Measurements from ENCODE around the gene SLC30A1.

DNA sequence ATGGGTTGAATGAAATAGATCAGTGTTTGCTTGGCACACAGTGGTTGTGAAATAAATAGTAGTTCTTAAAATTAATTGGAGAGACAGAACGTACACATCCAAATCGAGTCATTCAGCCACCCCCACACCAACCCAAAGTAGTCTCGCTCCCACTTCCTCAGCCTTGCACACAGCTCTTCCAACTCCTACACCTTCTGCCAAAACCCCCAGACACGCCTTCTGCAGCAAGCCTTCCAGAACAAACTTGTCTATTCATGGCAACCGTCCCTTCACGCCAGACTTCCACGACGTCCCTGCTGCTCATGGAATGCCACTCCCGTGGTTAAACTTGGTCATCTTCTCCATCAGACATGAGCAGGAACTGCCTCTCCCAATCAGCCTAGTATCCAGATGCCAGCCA lies 49.5 kb downstream of the SLC30A1 start:
- no peak for TF ChIP-seq TEAD4 (IDR thresholded peaks at IDR 0.05)
- TF ChIP-seq, protein P1, sequence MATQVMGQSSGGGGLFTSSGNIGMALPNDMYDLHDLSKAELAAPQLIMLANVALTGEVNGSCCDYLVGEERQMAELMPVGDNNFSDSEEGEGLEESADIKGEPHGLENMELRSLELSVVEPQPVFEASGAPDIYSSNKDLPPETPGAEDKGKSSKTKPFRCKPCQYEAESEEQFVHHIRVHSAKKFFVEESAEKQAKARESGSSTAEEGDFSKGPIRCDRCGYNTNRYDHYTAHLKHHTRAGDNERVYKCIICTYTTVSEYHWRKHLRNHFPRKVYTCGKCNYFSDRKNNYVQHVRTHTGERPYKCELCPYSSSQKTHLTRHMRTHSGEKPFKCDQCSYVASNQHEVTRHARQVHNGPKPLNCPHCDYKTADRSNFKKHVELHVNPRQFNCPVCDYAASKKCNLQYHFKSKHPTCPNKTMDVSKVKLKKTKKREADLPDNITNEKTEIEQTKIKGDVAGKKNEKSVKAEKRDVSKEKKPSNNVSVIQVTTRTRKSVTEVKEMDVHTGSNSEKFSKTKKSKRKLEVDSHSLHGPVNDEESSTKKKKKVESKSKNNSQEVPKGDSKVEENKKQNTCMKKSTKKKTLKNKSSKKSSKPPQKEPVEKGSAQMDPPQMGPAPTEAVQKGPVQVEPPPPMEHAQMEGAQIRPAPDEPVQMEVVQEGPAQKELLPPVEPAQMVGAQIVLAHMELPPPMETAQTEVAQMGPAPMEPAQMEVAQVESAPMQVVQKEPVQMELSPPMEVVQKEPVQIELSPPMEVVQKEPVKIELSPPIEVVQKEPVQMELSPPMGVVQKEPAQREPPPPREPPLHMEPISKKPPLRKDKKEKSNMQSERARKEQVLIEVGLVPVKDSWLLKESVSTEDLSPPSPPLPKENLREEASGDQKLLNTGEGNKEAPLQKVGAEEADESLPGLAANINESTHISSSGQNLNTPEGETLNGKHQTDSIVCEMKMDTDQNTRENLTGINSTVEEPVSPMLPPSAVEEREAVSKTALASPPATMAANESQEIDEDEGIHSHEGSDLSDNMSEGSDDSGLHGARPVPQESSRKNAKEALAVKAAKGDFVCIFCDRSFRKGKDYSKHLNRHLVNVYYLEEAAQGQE (IDR thresholded peaks at IDR 0.05; ENCODE audit: low read depth) = no peak
- no peak for TF ChIP-seq EP300 (IDR thresholded peaks at IDR 0.05; ENCODE audit: borderline replicate concordance)
- no peak for TF ChIP-seq RAD21 (IDR thresholded peaks at IDR 0.05; ENCODE audit: low read depth)
- TF ChIP-seq, protein P2, sequence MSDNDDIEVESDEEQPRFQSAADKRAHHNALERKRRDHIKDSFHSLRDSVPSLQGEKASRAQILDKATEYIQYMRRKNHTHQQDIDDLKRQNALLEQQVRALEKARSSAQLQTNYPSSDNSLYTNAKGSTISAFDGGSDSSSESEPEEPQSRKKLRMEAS (IDR thresholded peaks at IDR 0.05) = no peak
- no peak for TF ChIP-seq TCF12 (IDR thresholded peaks at IDR 0.05; ENCODE audit: low read depth)
- no peak for TF ChIP-seq FOXM1 (IDR thresholded peaks at IDR 0.05; ENCODE audit: borderline replicate concordance, low read depth)
- TF ChIP-seq TAF1 (IDR thresholded peaks at IDR 0.05; ENCODE audit: low read depth) = no peak
- TF ChIP-seq ZBTB7A (IDR thresholded peaks at IDR 0.05; ENCODE audit: low read depth) = no peak

All from Ishikawa (cell line).